Esophagus squamous epithelium (tissue), 4 donors: ENCODE measurements around the gene KNSTRN.

Experiments
- CTCF ChIP-seq, 6 experiments: fragments of 450-650 bp in 4 of 6; fragments of 200-600 bp in 2 of 6; sonication (generic) in 2 of 6; IDR thresholded peaks; one replicate each; pipeline ENCODE4 v1.5.1; 2016 to 2019; ENCODE audit warnings: antibody characterized with exemption in 6 of 6, mild to moderate bottlenecking in 4 of 6, moderate library complexity in 4 of 6
- POLR2A ChIP-seq, 4 donors: fragments of 450-650 bp; IDR thresholded peaks; one replicate each; pipeline ENCODE4 v1.6.1; 2017; ENCODE audit warnings: antibody characterized with exemption in 4 of 4, mild to moderate bottlenecking in 4 of 4, moderate library complexity in 3 of 4

- TF ChIP-seq CTCF (IDR thresholded peaks at IDR 0.05) (no peak), POLR2A (IDR thresholded peaks at IDR 0.05) (no peak)
Measured at GRCh38 chr15:40334541-40334940, 48.0 kb upstream of the KNSTRN start.
